Measurements from ENCODE around the gene PDE4A. TPM values are rescaled to one million over a fixed set of nuclear protein-coding genes. Genes with fewer than 3 reads are reported as not detected.
A peak's percentile ranks its signal among the peaks of the same experiment; 100 is the strongest.

Gene PDE4A
- total RNA-seq, 4 donors from 2014 or later: 6.4 to 10.1 (median 8.4) TPM

DNA sequence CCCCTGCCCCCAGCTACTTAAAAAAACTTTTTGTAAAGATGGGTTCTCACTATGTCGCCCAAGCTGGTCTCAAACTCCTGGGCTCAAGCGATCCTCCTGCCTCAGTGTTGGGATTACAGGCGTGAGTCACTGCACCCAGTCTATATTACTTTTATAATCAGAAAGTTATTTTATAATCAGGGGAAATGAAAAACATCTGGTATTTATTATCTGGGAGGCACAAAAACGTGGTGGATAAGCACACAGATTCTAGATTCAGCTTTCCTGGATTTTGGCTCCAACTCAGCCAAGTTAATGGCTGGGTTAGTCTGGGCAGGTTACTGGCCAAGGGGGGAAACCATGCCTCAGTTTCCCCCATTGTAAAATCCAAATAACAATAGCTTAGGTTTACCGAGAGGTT, 58.1 kb downstream of the PDE4A start:
- no peak for DNase-seq
- no peak for ATAC-seq
- Histone ChIP-seq H3K4me3 (peak overlapping the region; percentile 53 to 70 (median 58)), H3K27me3 (no peaks in the 10 kb centered on the region), H3K4me1 (peaks cover 5 to 11% of the 10 kb centered on the region in 2 donors), H3K27ac (peak overlapping the region in 3 of 4 donors; percentile 35 to 60 (median 46)), H3K36me3 (no peaks in the 10 kb centered on the region), H3K9me3 (no peaks in the 10 kb centered on the region)
- intact Hi-C loops (cut with DNase I; ENCODE audit: low total_unique reads) (loop anchor here (2.0 kb wide), 1 partner anchor 46 kb away; no protein-coding TSS in a partner anchor), in situ Hi-C loops (cut with MboI; ENCODE audit: low sequenced_read_pairs in 4 of 4) (loop anchor here in 1 of 4 donors (10.0 kb wide), 1 partner anchor 64 kb away; no protein-coding TSS in a partner anchor)
- TF ChIP-seq CTCF (IDR thresholded peaks at IDR 0.05 in 4 of 5, conservative IDR thresholded peaks at IDR 0.05 in 1 of 5) (no peak), POLR2A (IDR thresholded peaks at IDR 0.05) (no peak)

DNA sequence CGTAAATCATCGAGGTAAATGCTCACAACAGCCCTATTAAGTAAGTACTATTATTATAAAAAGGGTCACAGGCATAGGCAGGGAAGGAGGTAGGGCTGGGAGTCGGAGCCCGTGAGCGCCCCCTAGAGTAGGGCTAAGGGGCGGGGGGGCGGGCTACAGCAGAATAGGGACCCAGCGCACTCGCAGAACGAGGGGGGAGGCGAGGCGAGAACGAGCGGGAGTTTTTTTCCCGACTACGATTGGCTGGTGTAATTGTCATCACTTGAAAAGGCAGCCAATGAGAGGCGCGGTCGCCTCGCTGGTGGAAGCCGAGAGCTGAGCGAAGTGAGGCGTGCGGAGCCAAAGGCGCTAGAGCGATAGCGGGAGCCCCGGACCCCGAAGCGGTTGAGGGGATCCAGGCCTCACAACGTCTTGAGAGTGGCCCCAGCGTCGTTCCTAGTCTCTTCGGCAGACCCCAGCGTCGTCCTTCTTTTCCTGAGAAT, 58.6 kb downstream of the PDE4A start:
- Histone ChIP-seq H3K4me3 (peak overlapping the region; percentile 53 to 70 (median 58)), H3K4me1 (peaks cover 5 to 11% of the 10 kb centered on the region in 2 donors), H3K36me3 (no peaks in the 10 kb centered on the region), H3K27me3 (no peaks in the 10 kb centered on the region), H3K27ac (peak overlapping the region; percentile 46 to 63 (median 60)), H3K9me3 (no peaks in the 10 kb centered on the region)
- intact Hi-C loops (cut with DNase I; ENCODE audit: low total_unique reads) (loop anchor here (1.0 to 2.0 kb wide), 2 partner anchors 46 to 76 kb away; partner anchors contain the start of gene CDC37), in situ Hi-C loops (cut with MboI; ENCODE audit: low sequenced_read_pairs in 4 of 4) (loop anchor here in 1 of 4 donors (10.0 kb wide), 1 partner anchor 64 kb away; no protein-coding TSS in a partner anchor)
- DNase-seq (peak; percentile 85 to 94), ATAC-seq (peak; percentile 99 to 100)
- TF ChIP-seq CTCF (IDR thresholded peaks at IDR 0.05 in 4 of 5, conservative IDR thresholded peaks at IDR 0.05 in 1 of 5) (peak in 4 of 5 experiments; percentile 34 to 93 (median 64)), POLR2A (IDR thresholded peaks at IDR 0.05) (peak; percentile 48 to 51)

DNA sequence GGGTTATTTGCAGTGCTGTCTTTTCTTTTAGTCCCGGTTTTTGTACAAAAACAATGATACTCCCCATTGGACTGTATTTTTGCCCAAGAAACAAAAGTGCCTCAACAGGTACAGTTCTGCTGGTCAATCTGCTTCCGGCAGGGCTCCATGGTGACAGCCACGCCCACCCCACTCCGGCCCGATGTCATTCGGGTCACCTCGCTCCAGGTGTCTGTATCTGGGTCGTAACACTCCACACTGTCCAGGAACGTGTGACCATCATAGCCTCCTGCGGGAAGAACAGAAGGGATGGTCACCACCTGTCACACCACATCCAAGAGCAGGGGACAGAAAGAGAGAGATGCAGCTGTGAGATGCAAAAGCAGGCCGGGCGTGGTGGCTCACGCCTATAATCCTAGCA, 66.2 kb downstream of the PDE4A start:
- Histone ChIP-seq H3K27ac (peak overlapping the region in 1 of 4 donors; percentile 27), H3K4me1 (peaks cover 5 to 10% of the 10 kb centered on the region in 2 donors)
- ATAC-seq: no peak

GRCh38 chr19:10491472-10492047, 71.2 kb downstream of the PDE4A start:
- ATAC-seq (no peak), DNase-seq (no peak)
- peaks cover 4 to 85% of the 10 kb centered on the region in 2 donors for H3K36me3 ChIP-seq
- no peaks in the 10 kb centered on the region for H3K27me3 ChIP-seq
- H3K4me3 ChIP-seq: no peak overlapping the region
- in situ Hi-C loops (cut with MboI; ENCODE audit: low sequenced_read_pairs in 4 of 4): no loop called here
- H3K4me1 ChIP-seq: peaks cover 8 to 20% of the 10 kb centered on the region in 2 donors
- TF ChIP-seq CTCF (IDR thresholded peaks at IDR 0.05 in 4 of 5, conservative IDR thresholded peaks at IDR 0.05 in 1 of 5) (no peak), POLR2A (IDR thresholded peaks at IDR 0.05) (no peak)
- intact Hi-C loops (cut with DNase I; ENCODE audit: low total_unique reads): no loop called here
- no peaks in the 10 kb centered on the region for H3K9me3 ChIP-seq
- peak overlapping the region in 1 of 4 donors; percentile 31 for H3K27ac ChIP-seq

More for the DNA sequence above, 66.2 kb downstream of the PDE4A start:
- no peak overlapping the region for H3K4me3 ChIP-seq
- TF ChIP-seq POLR2A (IDR thresholded peaks at IDR 0.05): no peak
- no peak for TF ChIP-seq CTCF (IDR thresholded peaks at IDR 0.05 in 4 of 5, conservative IDR thresholded peaks at IDR 0.05 in 1 of 5)
- DNase-seq: no peak
- intact Hi-C loops (cut with DNase I; ENCODE audit: low total_unique reads): no loop called here
- no peaks in the 10 kb centered on the region for H3K27me3 ChIP-seq
- no peaks in the 10 kb centered on the region for H3K9me3 ChIP-seq
- peaks cover 2 to 74% of the 10 kb centered on the region in 2 donors for H3K36me3 ChIP-seq
- in situ Hi-C loops (cut with MboI; ENCODE audit: low sequenced_read_pairs in 4 of 4): loop anchor here in 1 of 4 donors (10.0 kb wide), 1 partner anchor 58 kb away; the partner anchor contains the start of gene ATG4D

Measured in gastrocnemius medialis (tissue), 4 donors.